HCT116 (cell line): ENCODE results near the gene UNC5C.

ENCODE experiments used
- CEBPB ChIP-seq: IDR thresholded peaks from 2 replicates; pipeline ENCODE4 v1.6.1; 2012; ENCODE audit warnings: low read depth
- EZH2phosphoT487 ChIP-seq: fragments of 200-600 bp; IDR thresholded peaks from 2 replicates; pipeline ENCODE4 v1.6.1; 2018; ENCODE audit warnings: antibody characterized with exemption, borderline replicate concordance
- JUND ChIP-seq: IDR thresholded peaks from 2 replicates; pipeline ENCODE4 v1.6.1; 2012
- RAD21 ChIP-seq: IDR thresholded peaks from 2 replicates; pipeline ENCODE4 v1.6.1; 2012; ENCODE audit warnings: low read depth, mild to moderate bottlenecking
- REST ChIP-seq: IDR thresholded peaks from 2 replicates; pipeline ENCODE4 v1.6.1; 2012; ENCODE audit warnings: low read depth
- YY1 ChIP-seq: IDR thresholded peaks from 2 replicates; pipeline ENCODE4 v1.6.1; 2011; ENCODE audit warnings: low read length, low read depth, moderate library complexity, mild to moderate bottlenecking; ENCODE audit not compliant: insufficient replicate concordance; ENCODE audit errors: extremely low read depth
- TF ChIP-seq, protein P1 (sequence below), 3 experiments: fragments of 200-600 bp in 1 of 3; sonication (generic) in 1 of 3; IDR thresholded peaks in 2 of 3; conservative IDR thresholded peaks in 1 of 3; 2 replicates each; pipeline ENCODE4 v1.5.1; 2012 to 2017; ENCODE audit warnings: low read depth in 2 of 3, low read length in 2 of 3, antibody characterized with exemption in 1 of 3, borderline replicate concordance in 1 of 3, control low read depth in 1 of 3, mild to moderate bottlenecking in 1 of 3, mixed read lengths in 1 of 3, mixed run types in 1 of 3, moderate library complexity in 1 of 3; ENCODE audit not compliant: insufficient read depth in 1 of 3

DNA sequence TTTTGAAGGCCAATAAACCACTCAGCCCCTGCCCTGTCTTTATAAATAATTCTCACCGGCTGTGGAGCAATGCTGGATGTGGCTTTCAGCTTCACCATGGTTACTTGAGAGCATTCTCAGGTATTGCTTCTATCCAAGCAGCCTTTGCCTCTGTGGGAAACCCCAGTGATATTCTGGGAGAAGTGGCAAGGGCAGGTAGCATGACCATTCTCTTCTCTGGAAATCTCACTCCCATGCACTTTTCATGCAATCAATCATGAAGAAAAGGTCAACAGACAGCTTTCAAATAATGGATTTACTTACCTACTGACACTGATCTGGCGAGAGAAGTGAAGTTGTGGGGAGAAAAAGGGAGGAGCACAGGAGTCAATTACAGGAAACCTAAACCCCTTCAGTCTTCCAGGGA, 49.5 kb downstream of the UNC5C start:
- TF ChIP-seq, protein P1, sequence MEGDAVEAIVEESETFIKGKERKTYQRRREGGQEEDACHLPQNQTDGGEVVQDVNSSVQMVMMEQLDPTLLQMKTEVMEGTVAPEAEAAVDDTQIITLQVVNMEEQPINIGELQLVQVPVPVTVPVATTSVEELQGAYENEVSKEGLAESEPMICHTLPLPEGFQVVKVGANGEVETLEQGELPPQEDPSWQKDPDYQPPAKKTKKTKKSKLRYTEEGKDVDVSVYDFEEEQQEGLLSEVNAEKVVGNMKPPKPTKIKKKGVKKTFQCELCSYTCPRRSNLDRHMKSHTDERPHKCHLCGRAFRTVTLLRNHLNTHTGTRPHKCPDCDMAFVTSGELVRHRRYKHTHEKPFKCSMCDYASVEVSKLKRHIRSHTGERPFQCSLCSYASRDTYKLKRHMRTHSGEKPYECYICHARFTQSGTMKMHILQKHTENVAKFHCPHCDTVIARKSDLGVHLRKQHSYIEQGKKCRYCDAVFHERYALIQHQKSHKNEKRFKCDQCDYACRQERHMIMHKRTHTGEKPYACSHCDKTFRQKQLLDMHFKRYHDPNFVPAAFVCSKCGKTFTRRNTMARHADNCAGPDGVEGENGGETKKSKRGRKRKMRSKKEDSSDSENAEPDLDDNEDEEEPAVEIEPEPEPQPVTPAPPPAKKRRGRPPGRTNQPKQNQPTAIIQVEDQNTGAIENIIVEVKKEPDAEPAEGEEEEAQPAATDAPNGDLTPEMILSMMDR (IDR thresholded peaks at IDR 0.05 in 2 of 3, conservative IDR thresholded peaks at IDR 0.05 in 1 of 3; ENCODE audit: borderline replicate concordance in 1 of 3, insufficient read depth in 1 of 3, low read depth in 2 of 3, low read length in 2 of 3) = no peak
- TF ChIP-seq EZH2phosphoT487 (no peak), CEBPB (no peak), REST (no peak), YY1 (no peak), RAD21 (no peak), JUND (no peak)
